Measurements from ENCODE around the gene TREX2. TPM values are rescaled to one million over a fixed set of nuclear protein-coding genes. Genes with fewer than 3 reads are reported as not detected.

TREX2 gene
- polyA plus RNA-seq, 1 of the 3 experiments (the other 2 are of a cell fraction) = 0.76 TPM

GRCh38 chrX:153481043-153481442 is 35.2 kb upstream of the TREX2 start (continued):
- TF ChIP-seq ELF1 (IDR thresholded peaks at IDR 0.05) (no peak), SMC3 (IDR thresholded peaks at IDR 0.05; ENCODE audit: low read depth, low read length) (no peak), PBX3 (IDR thresholded peaks at IDR 0.05) (no peak), RFX5 (IDR thresholded peaks at IDR 0.05; ENCODE audit: low read length) (no peak), RAD21 (IDR thresholded peaks at IDR 0.05; ENCODE audit: low read length) (no peak), TEAD4 (IDR thresholded peaks at IDR 0.05; ENCODE audit: borderline replicate concordance, insufficient read depth) (no peak), FOXJ3 (CRISPR knock-in tag; IDR thresholded peaks at IDR 0.05) (no peak), EP300 (IDR thresholded peaks at IDR 0.05; ENCODE audit: borderline replicate concordance in 1 of 2, low read depth in 1 of 2, low read length in 1 of 2) (no peak), FOXM1 (IDR thresholded peaks at IDR 0.05; ENCODE audit: low read depth) (no peak)
- TF ChIP-seq, protein P1, sequence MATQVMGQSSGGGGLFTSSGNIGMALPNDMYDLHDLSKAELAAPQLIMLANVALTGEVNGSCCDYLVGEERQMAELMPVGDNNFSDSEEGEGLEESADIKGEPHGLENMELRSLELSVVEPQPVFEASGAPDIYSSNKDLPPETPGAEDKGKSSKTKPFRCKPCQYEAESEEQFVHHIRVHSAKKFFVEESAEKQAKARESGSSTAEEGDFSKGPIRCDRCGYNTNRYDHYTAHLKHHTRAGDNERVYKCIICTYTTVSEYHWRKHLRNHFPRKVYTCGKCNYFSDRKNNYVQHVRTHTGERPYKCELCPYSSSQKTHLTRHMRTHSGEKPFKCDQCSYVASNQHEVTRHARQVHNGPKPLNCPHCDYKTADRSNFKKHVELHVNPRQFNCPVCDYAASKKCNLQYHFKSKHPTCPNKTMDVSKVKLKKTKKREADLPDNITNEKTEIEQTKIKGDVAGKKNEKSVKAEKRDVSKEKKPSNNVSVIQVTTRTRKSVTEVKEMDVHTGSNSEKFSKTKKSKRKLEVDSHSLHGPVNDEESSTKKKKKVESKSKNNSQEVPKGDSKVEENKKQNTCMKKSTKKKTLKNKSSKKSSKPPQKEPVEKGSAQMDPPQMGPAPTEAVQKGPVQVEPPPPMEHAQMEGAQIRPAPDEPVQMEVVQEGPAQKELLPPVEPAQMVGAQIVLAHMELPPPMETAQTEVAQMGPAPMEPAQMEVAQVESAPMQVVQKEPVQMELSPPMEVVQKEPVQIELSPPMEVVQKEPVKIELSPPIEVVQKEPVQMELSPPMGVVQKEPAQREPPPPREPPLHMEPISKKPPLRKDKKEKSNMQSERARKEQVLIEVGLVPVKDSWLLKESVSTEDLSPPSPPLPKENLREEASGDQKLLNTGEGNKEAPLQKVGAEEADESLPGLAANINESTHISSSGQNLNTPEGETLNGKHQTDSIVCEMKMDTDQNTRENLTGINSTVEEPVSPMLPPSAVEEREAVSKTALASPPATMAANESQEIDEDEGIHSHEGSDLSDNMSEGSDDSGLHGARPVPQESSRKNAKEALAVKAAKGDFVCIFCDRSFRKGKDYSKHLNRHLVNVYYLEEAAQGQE (IDR thresholded peaks at IDR 0.05; ENCODE audit: low read depth, low read length) = no peak

DNA sequence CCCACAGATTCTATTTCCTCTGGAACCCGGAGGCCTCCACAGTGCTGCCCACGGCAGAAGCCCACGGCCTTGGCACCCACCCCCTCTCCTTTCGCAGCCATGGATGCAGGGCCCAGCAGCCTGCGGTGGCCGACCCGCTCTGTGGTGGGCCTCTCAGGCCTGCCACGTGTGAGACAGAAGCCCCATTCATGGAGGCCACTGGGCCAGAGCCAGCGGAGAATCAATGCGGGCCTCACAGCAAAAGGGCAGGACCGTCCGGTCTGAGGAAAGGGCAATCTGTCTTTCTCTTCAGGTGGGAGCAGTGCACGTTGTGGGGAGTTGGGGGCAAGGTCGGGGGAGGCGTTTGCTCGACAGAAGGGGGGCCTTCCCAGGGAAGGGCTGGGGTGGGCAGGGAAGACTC is 32.9 kb upstream of the TREX2 start:
- no peak for DNase-seq
- Histone ChIP-seq H3K27me3 (ENCODE audit: insufficient read depth) (no peaks in the 10 kb centered on the region), H4K20me1 (ENCODE audit: insufficient read depth) (no peaks in the 10 kb centered on the region), H3K9me3 (no peaks in the 10 kb centered on the region), H3K4me1 (ENCODE audit: control insufficient read depth in 1 of 2, insufficient read depth in 2 of 2, low read depth in 1 of 2, low read length in 1 of 2) (peaks cover 21 to 41% of the 10 kb centered on the region in 2 experiments; a peak in 3 of 4 replicates), H3K9me2 (no peaks in the 10 kb centered on the region), H3K27ac (ENCODE audit: low read depth in 2 of 2, low read length in 1 of 2) (no peak overlapping the region; a peak in 1 of 4 replicates), H3K36me3 (replicated peaks in 1 of 2; ENCODE audit: control insufficient read depth in 1 of 2, insufficient read depth in 2 of 2, low read length in 1 of 2) (no peaks in the 10 kb centered on the region), H3K4me2 (no peak overlapping the region), H3K79me2 (ENCODE audit: insufficient read depth) (no peaks in the 10 kb centered on the region), H3F3A (replicated peaks; ENCODE audit: insufficient read depth) (no peaks in the 10 kb centered on the region), H2AFZ (ENCODE audit: low read depth) (no peak overlapping the region), H3K4me3 (ENCODE audit: low read depth in 2 of 2, low read length in 1 of 2) (no peak overlapping the region), H3K9ac (no peak overlapping the region)
- ChIA-PET CTCF (no interaction called here), POLR2A (no interaction called here)
- TF ChIP-seq TEAD4 (IDR thresholded peaks at IDR 0.05; ENCODE audit: borderline replicate concordance, insufficient read depth) = no peak
- TF ChIP-seq TAF1 (IDR thresholded peaks at IDR 0.05; ENCODE audit: borderline replicate concordance, low read depth, low read length) = no peak
- no peak for TF ChIP-seq PBX3 (IDR thresholded peaks at IDR 0.05)
- no peak for TF ChIP-seq ELF1 (IDR thresholded peaks at IDR 0.05)
- no peak for TF ChIP-seq EP300 (IDR thresholded peaks at IDR 0.05; ENCODE audit: borderline replicate concordance in 1 of 2, low read depth in 1 of 2, low read length in 1 of 2)
- TF ChIP-seq RFX5 (IDR thresholded peaks at IDR 0.05; ENCODE audit: low read length) = no peak
- no peak for TF ChIP-seq GABPA (IDR thresholded peaks at IDR 0.05; ENCODE audit: low read depth)
- no peak for TF ChIP-seq SIN3A (IDR thresholded peaks at IDR 0.05; ENCODE audit: borderline replicate concordance, low read depth, low read length)
- TF ChIP-seq EZH2phosphoT487 (IDR thresholded peaks at IDR 0.05; ENCODE audit: borderline replicate concordance, low read depth) = no peak
- TF ChIP-seq NFIC (IDR thresholded peaks at IDR 0.05; ENCODE audit: borderline replicate concordance) = no peak
- no peak for TF ChIP-seq FOSL2 (IDR thresholded peaks at IDR 0.05; ENCODE audit: borderline replicate concordance, low read depth)
- TF ChIP-seq YY1 (IDR thresholded peaks at IDR 0.05; ENCODE audit: low read depth) = no peak
- TF ChIP-seq JUND (IDR thresholded peaks at IDR 0.05) = no peak
- no peak for TF ChIP-seq MEF2A (IDR thresholded peaks at IDR 0.05; ENCODE audit: borderline replicate concordance, low read depth)
- WGBS (ENCODE audit: low lambda C conversion rate) = 74% methylated on average over 8 of the region's 16 CpGs
